GM23338 (cell line): Measurements from ENCODE around the gene KCNQ5. TPM values are rescaled to one million over a fixed set of nuclear protein-coding genes. Genes with fewer than 3 reads are reported as not detected.

ENCODE experiments used
- ATAC-seq: fragments of 200-7000 bp; cut with Tn5 transposase; 3 replicates; pipeline ENCODE4 v1.9.1; 2020
- DNase-seq: peaks from one replicate; pipeline ENCODE4 v3.0.0-alpha.2; 2015; ENCODE audit warnings: low spot score
- H2AFZ ChIP-seq: fragments of 200-600 bp; sonication (generic); 2 replicates; pipeline ENCODE4 v1.8.0; 2016; ENCODE audit warnings: antibody characterized with exemption, mild to moderate bottlenecking, moderate library complexity
- H3F3A ChIP-seq: fragments of 200-600 bp; sonication (generic); replicated peaks from 2 replicates; pipeline ENCODE4 v1.8.0; 2017; ENCODE audit warnings: antibody characterized with exemption, mixed run types, low read depth
- H3K27ac ChIP-seq: fragments of 200-600 bp; sonication (generic); 2 replicates; pipeline ENCODE4 v1.6.1; 2016; ENCODE audit warnings: low read depth
- H3K27me3 ChIP-seq: fragments of 200-600 bp; sonication (generic); 2 replicates; pipeline ENCODE4 v1.8.0; 2016; ENCODE audit warnings: mild to moderate bottlenecking, mixed run types, moderate library complexity; ENCODE audit not compliant: insufficient read depth
- H3K36me3 ChIP-seq: fragments of 200-600 bp; sonication (generic); 2 replicates; pipeline ENCODE4 v1.8.0; 2016; ENCODE audit warnings: mild to moderate bottlenecking; ENCODE audit not compliant: insufficient read depth
- H3K4me1 ChIP-seq: fragments of 200-600 bp; sonication (generic); 2 replicates; pipeline ENCODE4 v1.8.0; 2016; ENCODE audit warnings: mild to moderate bottlenecking, moderate library complexity; ENCODE audit not compliant: insufficient read depth
- H3K4me2 ChIP-seq: fragments of 200-600 bp; sonication (generic); 2 replicates; pipeline ENCODE4 v1.7.1; 2017; ENCODE audit warnings: mixed run types
- H3K4me3 ChIP-seq: fragments of 200-600 bp; sonication (generic); 2 replicates; pipeline ENCODE4 v1.6.1; 2016; ENCODE audit warnings: mixed run types
- H3K79me2 ChIP-seq: fragments of 200-600 bp; sonication (generic); replicated peaks from 2 replicates; pipeline ENCODE4 v1.8.0; 2017; ENCODE audit warnings: mild to moderate bottlenecking; ENCODE audit not compliant: insufficient read depth
- H3K9me2 ChIP-seq: fragments of 200-600 bp; sonication (generic); 2 replicates; pipeline ENCODE4 v1.8.0; 2017; ENCODE audit not compliant: insufficient read depth
- H4K20me1 ChIP-seq: fragments of 200-600 bp; sonication (generic); replicated peaks from 2 replicates; pipeline ENCODE4 v1.8.0; 2017; ENCODE audit warnings: mild to moderate bottlenecking; ENCODE audit not compliant: insufficient read depth
- H3K27ac Mint-ChIP-seq: 2 replicates; pipeline ENCODE4 v1.8.0; 2020; ENCODE audit warnings: inconsistent platforms, mild to moderate bottlenecking, moderate library complexity, mixed read lengths
- H3K27me3 Mint-ChIP-seq: 3 replicates; pipeline ENCODE4 v1.8.0; 2022; ENCODE audit warnings: low read depth, mild to moderate bottlenecking, moderate library complexity, mixed read lengths, inconsistent platforms; ENCODE audit not compliant: insufficient read depth, poor library complexity
- H3K36me3 Mint-ChIP-seq: 3 replicates; pipeline ENCODE4 v1.8.0; 2021; ENCODE audit warnings: low read depth, mild to moderate bottlenecking, inconsistent platforms, moderate library complexity, mixed read lengths
- H3K4me1 Mint-ChIP-seq: 3 replicates; pipeline ENCODE4 v1.8.0; 2020; ENCODE audit warnings: mild to moderate bottlenecking, inconsistent platforms, mixed read lengths
- H3K4me3 Mint-ChIP-seq: 3 replicates; pipeline ENCODE4 v1.8.0; 2021; ENCODE audit warnings: moderate library complexity, mild to moderate bottlenecking, inconsistent platforms, mixed read lengths
- H3K9me3 Mint-ChIP-seq: 3 replicates; pipeline ENCODE4 v1.8.0; 2020; ENCODE audit warnings: moderate library complexity, mild to moderate bottlenecking, inconsistent platforms, mixed read lengths
- CREB1 ChIP-seq: fragments of 250-450 bp; sonication (Bioruptor Pico); IDR thresholded peaks from 2 replicates; pipeline ENCODE4 v1.5.0; 2020; ENCODE audit warnings: low read depth, mild to moderate bottlenecking, moderate library complexity
- CTCF ChIP-seq, 2 experiments: fragments of 200-600 bp in 1 of 2; sonication (generic) in 1 of 2; conservative IDR thresholded peaks; 2 replicates each; pipeline versions ENCODE4 v1.5.1 to v1.6.1; 2016 to 2017; ENCODE audit warnings: antibody characterized with exemption in 2 of 2, low read depth in 2 of 2, mild to moderate bottlenecking in 2 of 2, moderate library complexity in 1 of 2
- ETS1 ChIP-seq: IDR thresholded peaks from 2 replicates; pipeline ENCODE4 v1.6.1; 2016; ENCODE audit warnings: antibody characterized with exemption
- ZNF331 ChIP-seq: fragments of 250-450 bp; sonication (Bioruptor Pico); IDR thresholded peaks from 2 replicates; pipeline ENCODE4 v1.5.0; 2020; ENCODE audit warnings: low read depth, mild to moderate bottlenecking, moderate library complexity
- ZNF462 ChIP-seq: fragments of 250-450 bp; sonication (Bioruptor Pico); IDR thresholded peaks from 2 replicates; pipeline ENCODE4 v1.5.0; 2020; ENCODE audit warnings: mild to moderate bottlenecking, moderate library complexity
- polyA plus RNA-seq: library from polyadenylated mRNA; unstranded; fragments of >200 nt; fragmentation: Nextera tagmentation; extraction: Ambion mirVana; gene quantifications from 2 replicates; pipeline ENCODE4 v1.2.1, GENCODE V29; 2016
- total RNA-seq: library from RNA; depleted of rRNA; stranded (reverse); fragments of >200 nt; shearing (Covaris generic); gene quantifications from 2 replicates; pipeline ENCODE4 v1.2.3, GENCODE V29; 2014

The KCNQ5 gene
- total and polyA plus RNA-seq, 2 experiments from 2014 or later, result 0.68 to 0.87 TPM

GRCh38 chr6:72651967-72652956 lies 30.4 kb downstream of the KCNQ5 start:
- Histone ChIP-seq H3K4me3 (no peak overlapping the region), H3K4me2 (no peak overlapping the region), H3K9me2 (no peaks in the 10 kb centered on the region), H3K4me1 (peaks cover 7% of the 10 kb centered on the region; the same call in 1 of the 2 replicates), H3K27ac (no peak overlapping the region), H3K27me3 (no peaks in the 10 kb centered on the region), H2AFZ (peak overlapping the region; percentile 24; the same call in 1 of the 2 replicates), H4K20me1 (no peaks in the 10 kb centered on the region), H3F3A (no peaks in the 10 kb centered on the region), H3K79me2 (no peaks in the 10 kb centered on the region), H3K36me3 (no peaks in the 10 kb centered on the region)
- H3K4me3 Mint-ChIP-seq, result no peak overlapping the region; the same call in 1 of the 3 replicates
- no peak overlapping the region; the same call in 1 of the 2 replicates for H3K27ac Mint-ChIP-seq
- ATAC-seq (peak; percentile 68), DNase-seq (peak; percentile 11)
- TF ChIP-seq CREB1 (CRISPR knock-in tag) (no peak), ETS1 (no peak), ZNF331 (no peak), ZNF462 (no peak), CTCF (conservative IDR thresholded peaks at IDR 0.05; ENCODE audit: low read depth in 2 of 2) (no peak)
- H3K27me3 Mint-ChIP-seq, result peaks cover 2% of the 10 kb centered on the region
- H3K4me1 Mint-ChIP-seq, result peaks cover 20% of the 10 kb centered on the region; the same call in 2 of the 3 replicates
- H3K36me3 Mint-ChIP-seq, result no peaks in the 10 kb centered on the region
- H3K9me3 Mint-ChIP-seq, result no peaks in the 10 kb centered on the region
